Liver (tissue), 3 donors: ENCODE results near the gene PTPRH.
"Not testable (repeated sequence)": the region's sequence is repeated elsewhere in the genome, so short reads cannot be mapped to it uniquely, and the experiment has no call there.

Experiments
- ATF3 ChIP-seq: IDR thresholded peaks from 2 replicates; pipeline ENCODE4 v1.6.1; 2016; ENCODE audit warnings: antibody characterized with exemption
- CTCF ChIP-seq: fragments of 150-350 bp; IDR thresholded peaks from 2 replicates; pipeline ENCODE4 v1.5.1; 2017; ENCODE audit warnings: improper control_type of control experiment, low read depth, low read length; ENCODE audit not compliant: missing input control
- MAX ChIP-seq: IDR thresholded peaks from 2 replicates; pipeline ENCODE4 v1.6.1; 2016; ENCODE audit warnings: antibody characterized with exemption
- TAF1 ChIP-seq: conservative IDR thresholded peaks from 2 replicates; pipeline ENCODE4 v1.6.1; 2016; ENCODE audit warnings: antibody characterized with exemption, mild to moderate bottlenecking
- donor health status: healthy.
- donor health status: healthy.

GRCh38 chr19:55172318-55172717 lies 37.0 kb downstream of the PTPRH start:
- TF ChIP-seq ATF3, TAF1, CTCF, MAX: not testable (repeated sequence)
